ENCODE results near the gene CCL19. TPM values are rescaled to one million over a fixed set of nuclear protein-coding genes. Genes with fewer than 3 reads are reported as not detected.
A peak's percentile ranks its signal among the peaks of the same experiment; 100 is the strongest.

Gene CCL19
- total RNA-seq, 1 donor from 2014 or later = not detected

GRCh38 chr9:34675869-34676268, 15.2 kb downstream of the CCL19 start:
- H3K4me1 Mint-ChIP-seq (ENCODE audit: low read depth) = no peaks in the 10 kb centered on the region
- peaks cover 2% of the 10 kb centered on the region for H3K36me3 Mint-ChIP-seq (ENCODE audit: low read depth)
- DNase-seq (ENCODE audit: low spot score) = no peak
- no peak overlapping the region for H3K27ac Mint-ChIP-seq (ENCODE audit: unreplicated experiment)
- H3K4me3 Mint-ChIP-seq (ENCODE audit: unreplicated experiment) = no peak overlapping the region
- H3K9me3 Mint-ChIP-seq (ENCODE audit: low read depth) = peaks cover 2% of the 10 kb centered on the region
- H3K27me3 Mint-ChIP-seq (ENCODE audit: low read depth) = no peaks in the 10 kb centered on the region
- no peak for TF ChIP-seq CTCF (IDR thresholded peaks at IDR 0.05)

- Mint-ChIP-seq H3K4me1 (ENCODE audit: low read depth) (no peaks in the 10 kb centered on the region), H3K36me3 (ENCODE audit: low read depth) (no peaks in the 10 kb centered on the region), H3K27me3 (ENCODE audit: low read depth) (no peaks in the 10 kb centered on the region), H3K27ac (ENCODE audit: unreplicated experiment) (no peak overlapping the region), H3K4me3 (ENCODE audit: unreplicated experiment) (no peak overlapping the region), H3K9me3 (ENCODE audit: low read depth) (peaks cover 2% of the 10 kb centered on the region)
- peak; percentile 76 for TF ChIP-seq CTCF (IDR thresholded peaks at IDR 0.05)
- no peak for DNase-seq (ENCODE audit: low spot score)
Observed at GRCh38 chr9:34675048-34675714, 15.9 kb downstream of the CCL19 start.

- Mint-ChIP-seq H3K27ac (ENCODE audit: unreplicated experiment) (no peak overlapping the region), H3K27me3 (ENCODE audit: low read depth) (no peaks in the 10 kb centered on the region), H3K4me3 (ENCODE audit: unreplicated experiment) (no peak overlapping the region), H3K36me3 (ENCODE audit: low read depth) (no peaks in the 10 kb centered on the region), H3K4me1 (ENCODE audit: low read depth) (no peaks in the 10 kb centered on the region), H3K9me3 (ENCODE audit: low read depth) (peaks cover 2% of the 10 kb centered on the region)
- TF ChIP-seq CTCF (IDR thresholded peaks at IDR 0.05) = no peak
- no peak for DNase-seq (ENCODE audit: low spot score)
Observed at GRCh38 chr9:34674440-34674839, 16.6 kb downstream of the CCL19 start.

GRCh38 chr9:34671307-34671706, 19.8 kb downstream of the CCL19 start:
- H3K9me3 Mint-ChIP-seq (ENCODE audit: low read depth) = peaks cover 2% of the 10 kb centered on the region
- no peak for DNase-seq (ENCODE audit: low spot score)
- no peak overlapping the region for H3K27ac Mint-ChIP-seq (ENCODE audit: unreplicated experiment)
- H3K27me3 Mint-ChIP-seq (ENCODE audit: low read depth) = no peaks in the 10 kb centered on the region
- H3K36me3 Mint-ChIP-seq (ENCODE audit: low read depth) = peaks cover 2% of the 10 kb centered on the region
- no peak for TF ChIP-seq CTCF (IDR thresholded peaks at IDR 0.05)
- peaks cover 8% of the 10 kb centered on the region for H3K4me1 Mint-ChIP-seq (ENCODE audit: low read depth)
- H3K4me3 Mint-ChIP-seq (ENCODE audit: unreplicated experiment) = no peak overlapping the region

GRCh38 chr9:34669809-34670562, 21.1 kb downstream of the CCL19 start:
- no peak overlapping the region for H3K4me3 Mint-ChIP-seq (ENCODE audit: unreplicated experiment)
- no peaks in the 10 kb centered on the region for H3K27me3 Mint-ChIP-seq (ENCODE audit: low read depth)
- no peak overlapping the region for H3K27ac Mint-ChIP-seq (ENCODE audit: unreplicated experiment)
- peaks cover 2% of the 10 kb centered on the region for H3K9me3 Mint-ChIP-seq (ENCODE audit: low read depth)
- H3K36me3 Mint-ChIP-seq (ENCODE audit: low read depth) = peaks cover 2% of the 10 kb centered on the region
- peaks cover 11% of the 10 kb centered on the region for H3K4me1 Mint-ChIP-seq (ENCODE audit: low read depth)
- DNase-seq (ENCODE audit: low spot score) = no peak
- TF ChIP-seq CTCF (IDR thresholded peaks at IDR 0.05) = no peak

Measured in chondrocyte (in vitro differentiated cells).